HG02938 (cell line): ENCODE results near the gene CTIF.
"Not testable (repeated sequence)": the region's sequence is repeated elsewhere in the genome, so short reads cannot be mapped to it uniquely, and the experiment has no call there.

Source experiments
- ATAC-seq: cut with Tn5 transposase; IDR thresholded peaks from one replicate; pipeline ENCODE4 v1.9.1; 2021; ENCODE audit warnings: mild to moderate bottlenecking, moderate library complexity; ENCODE audit not compliant: unreplicated experiment

CTIF gene

GRCh38 chr18:48855422-48856377 lies 316.9 kb downstream of the CTIF start:
- no peak for ATAC-seq

GRCh38 chr18:48857023-48857694 lies 318.3 kb downstream of the CTIF start:
- ATAC-seq, result no peak

- no peak for ATAC-seq
These were observed 319.8 kb downstream of the CTIF start for GRCh38 chr18:48858676-48859075.

GRCh38 chr18:48859311-48860268 lies 320.8 kb downstream of the CTIF start:
- ATAC-seq, result no peak

- ATAC-seq, result no peak
These were observed 321.7 kb downstream of the CTIF start for GRCh38 chr18:48860269-48861180.

GRCh38 chr18:48861181-48861708 lies 322.4 kb downstream of the CTIF start:
- ATAC-seq, result no peak

GRCh38 chr18:48862132-48862531 lies 323.3 kb downstream of the CTIF start:
- ATAC-seq, result no peak

- ATAC-seq, result no peak
These were observed 323.9 kb downstream of the CTIF start for GRCh38 chr18:48862678-48863270.

- no peak for ATAC-seq
These were observed 324.7 kb downstream of the CTIF start for GRCh38 chr18:48863432-48864065.

GRCh38 chr18:48864876-48865275 lies 326.0 kb downstream of the CTIF start:
- no peak for ATAC-seq

GRCh38 chr18:48866028-48866733 lies 327.4 kb downstream of the CTIF start:
- no peak for ATAC-seq

- no peak for ATAC-seq
These were observed 328.0 kb downstream of the CTIF start for GRCh38 chr18:48866856-48867255.

- no peak for ATAC-seq
These were observed 329.1 kb downstream of the CTIF start for GRCh38 chr18:48867978-48868377.

- peak; percentile 86 for ATAC-seq
These were observed 329.9 kb downstream of the CTIF start for GRCh38 chr18:48868468-48869466.

GRCh38 chr18:48869591-48869990 lies 330.8 kb downstream of the CTIF start:
- ATAC-seq, result no peak

GRCh38 chr18:48870926-48871325 lies 332.1 kb downstream of the CTIF start:
- not testable (repeated sequence) for ATAC-seq
